HEK293T (cell line): Measurements from ENCODE around the gene SGSH.

ENCODE experiments used
- CTCF ChIA-PET: fragments of 350-600 bp; formaldehyde crosslinking; extraction: SDS; loops from one replicate; lab custom pipeline; 2021; ENCODE audit warnings: antibody characterized with exemption, inconsistent platforms; lab: Yijun Ruan, JAX
- POLR2A ChIA-PET: fragments of 350-600 bp; formaldehyde crosslinking; extraction: SDS; loops from one replicate; lab custom pipeline; 2020; ENCODE audit warnings: antibody characterized with exemption, inconsistent platforms; lab: Yijun Ruan, JAX
- DNase-seq: peaks from one replicate; pipeline ENCODE4 v3.0.0; 2012; ENCODE audit warnings: mixed read lengths; ENCODE audit errors: extremely low spot score
- ARNT ChIP-seq: fragments of 450-650 bp; IDR thresholded peaks from 2 replicates; pipeline ENCODE4 v1.6.1; 2017; ENCODE audit warnings: mild to moderate bottlenecking
- BHLHE40 ChIP-seq: fragments of 450-650 bp; IDR thresholded peaks from 2 replicates; pipeline ENCODE4 v1.6.1; 2016; ENCODE audit warnings: mild to moderate bottlenecking, moderate library complexity, borderline replicate concordance
- CTBP1 ChIP-seq: fragments of 450-650 bp; IDR thresholded peaks from 2 replicates; pipeline ENCODE4 v1.6.1; 2016; ENCODE audit warnings: borderline replicate concordance
- ELF4 ChIP-seq: fragments of 450-650 bp; IDR thresholded peaks from 2 replicates; pipeline ENCODE4 v1.6.1; 2017; ENCODE audit warnings: antibody characterized with exemption
- FOXA1 ChIP-seq: fragments of 450-650 bp; IDR thresholded peaks from 2 replicates; pipeline ENCODE4 v1.6.1; 2016; ENCODE audit warnings: mild to moderate bottlenecking
- FOXK2 ChIP-seq: fragments of 450-650 bp; IDR thresholded peaks from 2 replicates; pipeline ENCODE4 v1.6.1; 2016; ENCODE audit warnings: mild to moderate bottlenecking
- FOXM1 ChIP-seq: fragments of 450-650 bp; IDR thresholded peaks from 2 replicates; pipeline ENCODE4 v1.6.1; 2017; ENCODE audit warnings: mild to moderate bottlenecking, borderline replicate concordance
- HDGF ChIP-seq: fragments of 450-650 bp; IDR thresholded peaks from 2 replicates; pipeline ENCODE4 v1.6.1; 2017; ENCODE audit warnings: antibody characterized with exemption, borderline replicate concordance
- L3MBTL2 ChIP-seq: fragments of 450-650 bp; conservative IDR thresholded peaks from 2 replicates; pipeline ENCODE4 v1.6.1; 2016; ENCODE audit warnings: mild to moderate bottlenecking
- LEF1 ChIP-seq: fragments of 450-650 bp; IDR thresholded peaks from 2 replicates; pipeline ENCODE4 v1.6.1; 2017; ENCODE audit warnings: mild to moderate bottlenecking, borderline replicate concordance
- NFRKB ChIP-seq: fragments of 450-650 bp; IDR thresholded peaks from 2 replicates; pipeline ENCODE4 v1.6.1; 2016; ENCODE audit warnings: mild to moderate bottlenecking, moderate library complexity
- PKNOX1 ChIP-seq: fragments of 450-650 bp; IDR thresholded peaks from 2 replicates; pipeline ENCODE4 v1.6.1; 2016
- SP1 ChIP-seq: fragments of 450-650 bp; IDR thresholded peaks from 2 replicates; pipeline ENCODE4 v1.6.1; 2017
- SUZ12 ChIP-seq: fragments of 450-650 bp; IDR thresholded peaks from 2 replicates; pipeline ENCODE4 v1.6.1; 2016; ENCODE audit warnings: mild to moderate bottlenecking
- TARDBP ChIP-seq: fragments of 450-650 bp; IDR thresholded peaks from 2 replicates; pipeline ENCODE4 v1.6.1; 2016
- ZNF384 ChIP-seq: fragments of 450-650 bp; IDR thresholded peaks from 2 replicates; pipeline ENCODE4 v1.6.1; 2016

Gene SGSH

GRCh38 chr17:80220054-80220735 lies at the start of gene SGSH, which contains the start of gene SLC26A11:
SGSH (minus strand) TSS chr17:80220333; CDS start chr17:80220313, 20 bp downstream.
SLC26A11 (plus strand) TSS chr17:80220427; CDS start chr17:80221561, 1,134 bp downstream.
- CTCF ChIA-PET = no interaction called here
- TF ChIP-seq LEF1 = no peak
- no peak for TF ChIP-seq CTBP1
- no peak for TF ChIP-seq ZNF384
- TF ChIP-seq SUZ12 = no peak
- TF ChIP-seq SP1 = no peak
- no peak for TF ChIP-seq ARNT
- no peak for TF ChIP-seq BHLHE40
- no peak for TF ChIP-seq L3MBTL2
- TF ChIP-seq PKNOX1 = no peak
- no peak for TF ChIP-seq TARDBP
- no peak for TF ChIP-seq NFRKB
- TF ChIP-seq HDGF = no peak
- TF ChIP-seq FOXA1 = no peak
- no peak for TF ChIP-seq FOXM1
- no peak for TF ChIP-seq FOXK2
- TF ChIP-seq ELF4 = no peak
- peak; percentile 98 for DNase-seq
- POLR2A ChIA-PET = interaction anchor here (0.8 to 1.4 kb wide), 7 partner anchors 9 to 119 kb away, joined by 3 to 6 read pairs (median 4); partner anchors contain the start of gene GAA

- TF ChIP-seq NFRKB (no peak), BHLHE40 (no peak), SP1 (no peak), FOXA1 (no peak), CTBP1 (no peak), ARNT (no peak), HDGF (no peak), FOXK2 (no peak), ELF4 (no peak), LEF1 (no peak), FOXM1 (no peak), PKNOX1 (no peak), TARDBP (no peak), SUZ12 (no peak), ZNF384 (no peak), L3MBTL2 (no peak)
- ChIA-PET CTCF (interaction anchor here (0.6 kb wide), 1 partner anchor 1624 kb away, joined by 5 read pairs; no protein-coding TSS in a partner anchor), POLR2A (no interaction called here)
- DNase-seq = no peak
Observed at GRCh38 chr17:80269405-80269807, 49.3 kb upstream of the SGSH start.

- TF ChIP-seq NFRKB (no peak), FOXM1 (no peak), ELF4 (no peak), FOXK2 (no peak), L3MBTL2 (no peak), TARDBP (no peak), HDGF (no peak), SUZ12 (no peak), PKNOX1 (no peak), BHLHE40 (no peak), ZNF384 (no peak), SP1 (no peak), CTBP1 (no peak), FOXA1 (no peak), LEF1 (no peak), ARNT (no peak)
- POLR2A ChIA-PET = no interaction called here
- DNase-seq = no peak
- CTCF ChIA-PET = no interaction called here
Observed at GRCh38 chr17:80268427-80268826, 48.3 kb upstream of the SGSH start.

GRCh38 chr17:80267391-80267790 lies 47.3 kb upstream of the SGSH start:
- ChIA-PET CTCF (no interaction called here), POLR2A (no interaction called here)
- no peak for DNase-seq
- TF ChIP-seq PKNOX1 = no peak
- no peak for TF ChIP-seq TARDBP
- TF ChIP-seq L3MBTL2 = no peak
- no peak for TF ChIP-seq ELF4
- no peak for TF ChIP-seq FOXM1
- TF ChIP-seq FOXA1 = no peak
- TF ChIP-seq SP1 = no peak
- TF ChIP-seq FOXK2 = no peak
- TF ChIP-seq LEF1 = no peak
- TF ChIP-seq HDGF = no peak
- no peak for TF ChIP-seq NFRKB
